Esophagus squamous epithelium (tissue), 5 donors: ENCODE measurements around the gene SIRPA. TPM values are rescaled to one million over a fixed set of nuclear protein-coding genes. Genes with fewer than 3 reads are reported as not detected.

Experiments
- DNase-seq: peaks from one replicate; lab custom pipeline; 2025; lab: John Stamatoyannopoulos, UW
- H3K27ac ChIP-seq, 4 donors: fragments of 200-600 bp; sonication (generic); one replicate each; pipeline ENCODE4 v1.5.1; 2016 to 2019; ENCODE audit warnings: mild to moderate bottlenecking in 1 of 4
- H3K27me3 ChIP-seq, 4 donors: fragments of 200-600 bp; sonication (generic); 1 replicate in 3 of 4; 2 replicates in 1 of 4; pipeline versions ENCODE4 v1.5.1 to v1.6.0; 2017 to 2021; ENCODE audit warnings: antibody characterized with exemption in 1 of 4
- H3K36me3 ChIP-seq, 3 donors: fragments of 200-600 bp; sonication (generic); one replicate each; pipeline ENCODE4 v1.5.1; 2016 to 2019
- H3K4me1 ChIP-seq, 3 donors: fragments of 200-600 bp; sonication (generic); one replicate each; pipeline ENCODE4 v1.5.1; 2017 to 2019
- H3K4me3 ChIP-seq, 4 donors: fragments of 200-600 bp; sonication (generic); 1 replicate in 3 of 4; 2 replicates in 1 of 4; pipeline ENCODE4 v1.5.1; 2016 to 2019; ENCODE audit warnings: mild to moderate bottlenecking in 2 of 4, moderate library complexity in 1 of 4
- H3K9me3 ChIP-seq, 3 donors: fragments of 200-600 bp; sonication (generic); one replicate each; pipeline ENCODE4 v1.5.1; 2016 to 2019
- CTCF ChIP-seq, 6 experiments: fragments of 450-650 bp in 4 of 6; fragments of 200-600 bp in 2 of 6; sonication (generic) in 2 of 6; IDR thresholded peaks; one replicate each; pipeline ENCODE4 v1.5.1; 2016 to 2019; ENCODE audit warnings: antibody characterized with exemption in 6 of 6, mild to moderate bottlenecking in 4 of 6, moderate library complexity in 4 of 6
- POLR2A ChIP-seq, 4 donors: fragments of 450-650 bp; IDR thresholded peaks; one replicate each; pipeline ENCODE4 v1.6.1; 2017; ENCODE audit warnings: antibody characterized with exemption in 4 of 4, mild to moderate bottlenecking in 4 of 4, moderate library complexity in 3 of 4
- WGBS, 2 donors: methylation state at CpG; one replicate each; pipeline ENCODE4 v1.1.5; 2018; 5-methylcytosine and 5-hydroxymethylcytosine counted together
- intact Hi-C: fragments of 100-400 bp; cut with DNase I; formaldehyde crosslinking; loops from one replicate; pipeline ENCODE4 v1.15.0; 2022
- total RNA-seq, 4 donors: library from RNA; depleted of rRNA; stranded (reverse); fragments of >200 nt; gene quantifications; one replicate each; pipeline ENCODE4 v1.1.0, GENCODE V29; 2016
- donor health status: DM: yes; HTN: yes; CAD: no.

The SIRPA gene
- total RNA-seq, 4 donors from 2014 or later, result 9.3 to 23.4 (median 20.1) TPM

GRCh38 chr20:1855690-1856089 lies 39.5 kb upstream of the SIRPA start:
- Histone ChIP-seq H3K4me3 (no peak overlapping the region), H3K36me3 (no peaks in the 10 kb centered on the region), H3K27ac (no peak overlapping the region), H3K9me3 (no peaks in the 10 kb centered on the region), H3K4me1 (peaks cover 0 to 6% (median 0%) of the 10 kb centered on the region in 3 donors), H3K27me3 (no peaks in the 10 kb centered on the region)
- TF ChIP-seq POLR2A (IDR thresholded peaks at IDR 0.05) (no peak), CTCF (IDR thresholded peaks at IDR 0.05) (no peak)
- intact Hi-C loops, result no loop called here
- no peak for DNase-seq
- 80% methylated on average over 1 of the region's 1 CpG for WGBS, 2 donors

DNA sequence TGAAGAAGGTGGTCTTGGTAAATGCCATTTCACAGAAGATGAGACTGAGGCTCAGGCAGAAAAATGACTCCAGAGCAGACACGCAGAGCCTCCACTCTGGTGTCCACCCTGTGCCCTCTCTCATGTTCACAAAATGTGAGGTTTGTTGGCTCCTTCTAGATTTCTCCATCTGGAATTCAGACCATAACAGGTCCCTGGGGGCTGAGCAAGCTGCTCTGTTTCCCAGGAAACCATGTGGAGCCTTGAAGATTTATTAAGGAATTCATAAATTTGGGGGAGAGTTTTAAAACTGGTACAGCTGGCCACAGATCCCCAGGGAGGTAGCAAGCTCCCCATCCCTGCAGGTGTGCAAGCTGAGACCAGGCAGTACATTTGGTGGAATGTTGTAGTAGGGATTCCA lies 38.8 kb upstream of the SIRPA start:
- Histone ChIP-seq H3K9me3 (no peaks in the 10 kb centered on the region), H3K27me3 (no peaks in the 10 kb centered on the region), H3K36me3 (no peaks in the 10 kb centered on the region), H3K4me1 (peaks cover 0 to 5% (median 0%) of the 10 kb centered on the region in 3 donors), H3K27ac (no peak overlapping the region), H3K4me3 (no peak overlapping the region)
- TF ChIP-seq POLR2A (IDR thresholded peaks at IDR 0.05), result no peak
- TF ChIP-seq CTCF (IDR thresholded peaks at IDR 0.05), result no peak
- DNase-seq, result no peak
- WGBS, 2 donors, result 64 to 82% methylated on average over 1 of the region's 1 CpG
- intact Hi-C loops, result no loop called here

GRCh38 chr20:1857466-1857865 lies 37.7 kb upstream of the SIRPA start:
- H3K4me1 ChIP-seq, result peaks cover 0 to 5% (median 0%) of the 10 kb centered on the region in 3 donors
- intact Hi-C loops, result no loop called here
- 75% methylated on average over 4 of the region's 4 CpGs; no CpG with 5 or more reads in 1 of the 2 donors for WGBS, 2 donors
- H3K27ac ChIP-seq, result no peak overlapping the region
- H3K36me3 ChIP-seq, result no peaks in the 10 kb centered on the region
- no peak overlapping the region for H3K4me3 ChIP-seq
- H3K27me3 ChIP-seq, result no peaks in the 10 kb centered on the region
- DNase-seq, result no peak
- TF ChIP-seq POLR2A (IDR thresholded peaks at IDR 0.05) (no peak), CTCF (IDR thresholded peaks at IDR 0.05) (no peak)
- no peaks in the 10 kb centered on the region for H3K9me3 ChIP-seq

DNA sequence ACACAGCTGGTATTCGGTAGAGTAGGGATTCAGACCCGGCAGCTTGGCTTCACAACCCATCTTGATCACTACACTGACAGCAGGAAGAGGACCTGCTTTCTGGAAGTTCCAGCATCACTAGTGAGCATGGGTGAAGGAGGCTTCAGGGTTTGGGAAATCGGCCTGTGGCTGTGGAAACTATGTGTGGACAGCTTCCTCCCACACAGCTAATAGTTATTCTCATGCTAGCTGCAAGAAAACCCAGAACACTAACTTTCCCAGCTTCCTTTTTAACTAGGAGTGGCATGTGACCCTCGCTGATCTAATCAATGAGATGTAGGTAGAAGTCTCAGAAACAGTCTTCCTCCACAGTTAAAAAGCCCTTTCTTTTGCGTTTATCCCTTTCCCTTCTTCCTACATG lies 36.3 kb upstream of the SIRPA start:
- no peaks in the 10 kb centered on the region for H3K27me3 ChIP-seq
- intact Hi-C loops, result no loop called here
- TF ChIP-seq POLR2A (IDR thresholded peaks at IDR 0.05), result no peak
- no peak for TF ChIP-seq CTCF (IDR thresholded peaks at IDR 0.05)
- H3K9me3 ChIP-seq, result no peaks in the 10 kb centered on the region
- H3K4me3 ChIP-seq, result no peak overlapping the region
- H3K4me1 ChIP-seq, result peaks cover 0 to 5% (median 0%) of the 10 kb centered on the region in 3 donors
- no peaks in the 10 kb centered on the region for H3K36me3 ChIP-seq
- no peak for DNase-seq
- 74 to 87% methylated on average over 5 of the region's 5 CpGs for WGBS, 2 donors
- no peak overlapping the region for H3K27ac ChIP-seq

GRCh38 chr20:1860446-1860845 lies 34.8 kb upstream of the SIRPA start:
- H3K36me3 ChIP-seq, result no peaks in the 10 kb centered on the region
- intact Hi-C loops, result no loop called here
- no peak overlapping the region for H3K27ac ChIP-seq
- peaks cover 0 to 5% (median 0%) of the 10 kb centered on the region in 3 donors for H3K4me1 ChIP-seq
- no peaks in the 10 kb centered on the region for H3K9me3 ChIP-seq
- TF ChIP-seq CTCF (IDR thresholded peaks at IDR 0.05) (no peak), POLR2A (IDR thresholded peaks at IDR 0.05) (no peak)
- DNase-seq, result no peak
- H3K27me3 ChIP-seq, result no peaks in the 10 kb centered on the region
- 37 to 56% methylated on average over 2 to 3 of the region's 4 CpGs for WGBS, 2 donors
- H3K4me3 ChIP-seq, result no peak overlapping the region
